Dermis microvascular lymphatic vessel endothelial cell (primary cell): ENCODE data around the gene GAS6. TPM values are rescaled to one million over a fixed set of nuclear protein-coding genes. Genes with fewer than 3 reads are reported as not detected.

Experiments used
- DNase-seq, 2 donors: peaks; one replicate each; pipeline versions ENCODE4 v3.0.0 to v3.0.0-alpha.2; 2010; ENCODE audit warnings: low read depth in 2 of 2
- total RNA-seq: library from RNA; depleted of rRNA; stranded (reverse); fragments of >200 nt; gene quantifications from 2 replicates; pipeline ENCODE4 v1.2.1, GENCODE V29; 2014

Gene GAS6
- total RNA-seq, 1 donor from 2014 or later: 58.0 TPM

- no peak for DNase-seq
These were observed 23.9 kb upstream of the GAS6 start for GRCh38 chr13:113887700-113888201.

GRCh38 chr13:113886561-113887112, 22.8 kb upstream of the GAS6 start:
- no peak for DNase-seq

DNA sequence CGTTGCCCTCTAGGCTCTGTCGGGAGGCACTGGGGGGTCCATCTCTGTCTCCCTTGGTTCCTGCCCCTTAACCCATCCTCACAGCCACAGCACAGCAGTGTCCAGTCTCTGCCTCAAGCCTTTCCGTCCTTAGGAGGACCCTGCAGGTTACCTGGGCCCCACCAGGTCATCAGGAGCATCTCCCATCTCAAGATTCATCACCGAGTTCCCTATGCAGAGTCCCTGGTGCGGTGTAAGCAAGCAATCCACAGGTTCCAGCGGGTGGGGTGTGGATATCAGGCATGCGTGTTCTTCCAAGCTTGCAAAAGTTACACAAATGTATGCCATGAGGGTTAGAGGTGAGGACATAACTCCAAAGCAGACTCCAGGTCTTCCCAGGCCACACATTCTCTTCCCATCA, 20.9 kb upstream of the GAS6 start:
- no peak for DNase-seq

DNA sequence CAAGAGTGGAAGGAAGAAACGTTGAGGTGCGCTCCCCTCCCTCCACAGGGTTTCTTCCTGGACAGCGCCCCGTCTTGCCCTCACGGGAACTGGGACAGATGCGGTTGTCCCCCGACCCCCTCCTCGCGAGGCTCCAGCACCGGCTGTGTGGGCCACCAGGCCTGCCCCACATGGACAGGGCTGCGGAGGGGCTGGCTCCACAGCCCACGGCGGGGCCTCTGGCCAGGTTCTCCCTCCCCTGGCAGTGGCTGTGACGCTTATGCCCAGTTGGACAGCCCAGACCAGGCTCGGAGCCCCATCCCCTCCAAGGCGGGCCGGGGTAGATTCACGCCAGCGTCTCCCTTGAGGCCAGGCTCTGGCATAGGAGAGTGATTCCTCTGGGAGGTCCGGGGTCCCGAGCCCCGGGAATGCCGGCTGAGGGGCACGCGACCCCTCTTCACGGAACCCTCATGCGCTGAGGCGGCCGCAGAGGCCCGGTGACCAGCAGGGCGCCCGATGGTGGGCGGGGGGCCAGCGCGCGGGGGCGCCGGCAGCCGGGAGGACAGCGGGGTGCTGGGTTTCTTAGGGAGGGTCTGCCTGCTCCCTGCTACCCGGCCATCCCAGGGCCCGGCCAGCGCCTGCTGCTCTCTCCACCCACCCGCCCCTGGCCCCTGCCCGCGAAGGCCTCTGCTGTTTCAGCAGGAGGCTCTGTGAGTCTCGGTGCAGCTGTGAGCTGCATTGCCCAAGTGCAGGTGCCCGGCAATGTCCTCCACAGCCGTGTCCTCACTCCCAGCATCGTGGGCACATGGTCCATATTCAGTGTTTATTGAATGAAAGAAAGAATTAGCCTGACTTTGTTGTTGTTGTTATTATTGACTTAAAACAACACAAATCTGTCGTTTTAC, 20.3 kb upstream of the GAS6 start:
- DNase-seq: no peak

DNA sequence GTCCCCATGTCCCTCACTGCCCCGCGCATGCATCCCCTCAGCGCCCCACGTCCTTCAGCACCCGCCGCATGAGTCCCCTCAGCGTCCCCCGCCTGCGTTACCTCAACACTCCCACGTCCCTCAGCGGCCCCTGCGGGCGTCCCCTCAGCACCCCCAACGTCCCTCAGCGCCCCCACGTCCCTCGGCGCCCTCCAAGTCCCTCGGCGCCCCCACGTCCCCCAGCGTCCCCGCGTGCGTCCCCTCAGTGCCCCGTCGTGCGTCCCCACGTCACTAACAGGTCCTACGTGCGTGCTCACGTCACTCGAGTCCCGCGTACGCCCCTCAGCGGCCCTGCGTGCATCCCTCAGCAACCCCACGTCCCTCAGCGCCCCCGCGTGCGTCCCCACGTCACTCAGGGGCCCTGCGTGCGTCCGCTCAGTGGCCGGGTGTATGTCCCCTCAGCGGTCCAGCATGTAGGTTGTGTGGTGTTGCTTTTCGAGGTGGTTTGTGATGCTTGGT, 19.5 kb upstream of the GAS6 start:
- no peak for DNase-seq

DNA sequence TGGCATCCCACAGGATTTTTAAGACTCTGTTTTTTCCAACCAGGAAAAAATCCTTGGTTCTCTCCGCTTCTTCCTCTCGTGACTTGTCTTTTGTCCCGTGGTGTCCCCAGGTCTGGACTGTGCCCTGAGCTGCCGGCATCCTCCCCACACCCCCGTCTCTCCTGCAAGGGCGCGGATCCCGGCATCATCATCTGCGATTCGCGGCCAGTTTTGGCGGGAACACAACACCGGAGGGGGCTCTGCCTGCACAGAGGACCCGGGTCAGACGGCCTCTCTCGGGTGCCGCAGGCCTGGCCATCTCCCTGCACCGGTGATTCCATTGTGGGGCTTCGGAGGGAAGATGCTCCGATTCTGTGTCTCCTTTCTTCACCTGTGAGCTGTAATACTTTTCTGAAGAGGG, 18.8 kb upstream of the GAS6 start:
- no peak for DNase-seq

GRCh38 chr13:113882267-113882630, 18.4 kb upstream of the GAS6 start:
- DNase-seq: peak; percentile 43 to 69

DNA sequence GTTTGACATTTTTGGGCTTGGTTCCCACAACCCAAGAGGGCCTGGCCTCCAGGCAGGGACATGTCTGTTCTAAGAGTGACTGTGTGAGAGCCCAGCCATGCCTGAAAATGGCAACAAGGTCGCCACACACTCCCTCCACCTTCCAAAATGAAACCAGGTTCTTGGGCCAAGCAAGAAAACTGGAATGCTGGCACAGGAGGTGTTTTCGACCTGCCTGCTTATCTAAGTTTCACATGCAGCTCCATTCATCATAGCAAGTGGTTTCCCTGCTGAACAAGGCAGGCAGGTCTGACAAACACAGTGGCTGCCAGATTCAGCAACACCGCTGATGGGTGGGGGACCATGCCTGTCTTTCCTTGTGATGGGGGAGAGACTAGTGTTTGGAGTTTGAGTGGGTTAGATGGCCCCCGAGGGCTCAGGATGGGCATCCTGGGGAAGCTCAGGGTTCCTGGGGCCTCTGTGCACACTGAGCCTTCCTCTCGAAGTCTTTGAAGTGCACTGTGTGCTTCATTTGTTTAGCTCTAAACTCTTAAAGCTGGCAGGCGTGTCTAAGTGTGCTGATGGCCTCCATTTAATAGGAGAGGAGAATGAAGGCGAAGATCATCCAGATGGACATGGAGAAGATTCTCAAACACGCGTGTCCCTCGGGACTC, 17.9 kb upstream of the GAS6 start:
- peak; percentile 75 to 84 for DNase-seq

- peak in 1 of 2 donors; percentile 75 for DNase-seq
These were observed 17.1 kb upstream of the GAS6 start for GRCh38 chr13:113880651-113881611.

DNA sequence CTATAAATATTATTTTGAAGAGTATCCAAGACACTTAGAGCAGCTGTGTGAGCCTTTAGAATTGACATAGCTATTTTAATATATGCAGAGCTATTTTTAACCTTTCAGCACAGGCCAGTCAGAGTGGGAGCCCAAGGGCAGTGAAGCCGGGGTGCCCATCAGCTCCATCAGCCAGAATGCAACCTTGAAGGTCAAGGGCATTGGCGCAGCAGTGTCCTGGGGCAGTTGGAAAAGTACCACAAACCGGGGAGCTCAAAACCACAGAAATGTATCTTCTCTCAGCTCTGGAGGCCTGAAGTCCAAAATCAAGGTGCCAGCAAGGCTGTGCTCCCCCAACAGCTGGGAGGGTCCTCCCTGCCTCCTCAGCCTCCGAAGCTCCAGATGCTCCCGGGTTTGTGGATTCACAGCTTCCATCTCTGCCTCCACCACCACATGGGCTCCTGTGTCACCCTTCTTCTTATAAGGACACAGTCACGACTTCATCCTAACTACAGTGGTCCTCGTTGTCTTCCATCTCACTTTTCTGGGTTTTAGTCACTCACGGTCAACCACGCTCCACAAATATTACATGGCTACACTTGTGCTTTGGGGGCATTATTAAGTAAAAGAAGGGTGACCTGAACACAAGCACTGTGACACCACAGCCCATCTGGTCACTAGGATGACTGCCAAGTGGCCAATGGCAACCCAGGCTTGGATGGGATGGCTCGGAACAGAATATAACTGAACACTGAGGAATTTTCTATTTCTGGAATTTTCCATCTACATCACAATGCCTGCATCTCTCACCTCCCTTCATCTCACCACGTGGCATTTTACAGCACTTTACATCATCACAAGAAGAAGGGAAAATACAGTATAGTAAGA, 15.9 kb upstream of the GAS6 start:
- no peak for DNase-seq

- no peak for DNase-seq
These were observed 15.1 kb upstream of the GAS6 start for GRCh38 chr13:113879017-113879416.

DNA sequence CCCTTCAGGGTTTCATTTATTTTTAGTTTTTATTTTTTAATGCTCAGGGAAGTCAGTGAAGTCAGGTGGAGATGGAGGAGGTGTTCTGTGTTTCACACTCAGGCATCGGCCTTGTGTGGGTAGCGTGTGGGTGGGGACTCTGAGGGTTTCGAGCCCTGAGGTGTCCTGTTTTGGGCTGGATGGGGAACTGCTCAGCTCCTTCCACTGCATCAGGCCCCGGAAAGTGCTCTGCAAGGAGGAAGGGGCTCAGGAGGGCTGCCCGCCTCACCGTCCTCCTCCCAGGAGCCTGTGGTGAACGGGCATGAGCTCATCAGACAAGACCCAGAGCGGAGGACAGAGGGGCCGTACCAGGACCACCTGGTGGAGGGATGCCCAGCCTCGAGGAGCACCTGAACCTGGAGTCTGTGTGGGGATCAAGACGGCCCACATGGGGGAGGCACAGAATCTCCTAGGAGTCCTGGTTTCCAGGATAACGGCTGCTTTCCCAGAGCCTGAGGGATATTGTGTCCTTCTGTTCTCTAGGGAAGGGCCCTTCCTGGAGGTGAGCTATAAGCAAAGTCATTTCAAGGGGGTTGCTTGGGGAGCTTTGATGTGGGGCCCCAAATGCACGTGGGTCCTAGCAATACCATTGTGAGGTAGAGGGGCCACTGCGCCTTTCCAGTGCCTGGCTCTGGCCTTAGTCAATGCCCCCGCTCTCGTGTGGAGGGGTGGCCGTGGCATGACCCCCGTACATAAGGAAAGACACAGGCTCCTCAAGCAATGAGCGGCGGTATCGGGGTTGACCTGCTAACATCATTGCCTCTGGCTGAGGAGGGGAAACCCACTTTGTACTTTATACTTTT, 13.5 kb upstream of the GAS6 start:
- no peak for DNase-seq

DNA sequence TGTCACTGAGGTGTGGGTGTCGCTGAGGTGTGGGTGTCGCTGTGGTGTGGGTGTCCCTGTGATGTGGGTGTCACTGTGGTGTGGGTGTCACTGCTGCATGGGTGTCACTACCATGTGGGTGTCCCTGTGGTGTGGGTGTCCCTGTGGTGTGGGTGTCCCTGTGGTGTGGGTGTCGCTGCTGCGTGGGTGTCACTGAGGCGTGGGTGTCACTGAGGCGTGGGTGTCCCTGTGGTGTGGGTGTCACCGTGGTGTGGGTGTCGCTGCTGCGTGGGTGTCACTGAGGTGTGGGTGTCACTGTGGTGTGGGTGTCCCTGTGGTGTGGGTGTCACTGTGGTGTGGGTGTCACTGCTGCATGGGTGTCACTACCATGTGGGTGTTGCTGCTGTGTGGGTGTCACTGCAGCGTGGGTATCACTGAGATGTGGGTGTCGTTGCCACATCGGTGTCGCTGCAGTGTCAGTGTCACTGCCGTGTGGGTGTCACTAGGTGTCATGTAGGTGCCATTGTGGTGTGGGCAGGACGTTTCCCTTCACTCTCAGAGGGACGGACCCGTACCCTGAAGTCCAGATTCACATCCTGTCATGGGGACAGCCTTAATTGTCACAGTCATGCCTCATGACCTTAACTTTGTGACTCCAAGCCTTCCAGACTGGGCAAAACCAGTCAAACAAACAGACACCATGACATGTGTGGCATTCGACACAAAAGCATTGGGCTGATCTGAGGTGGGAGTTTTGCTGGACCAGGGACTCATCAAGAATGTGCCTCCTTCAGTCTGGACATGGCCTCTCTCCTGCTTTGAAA, 12.7 kb upstream of the GAS6 start:
- DNase-seq: no peak

DNA sequence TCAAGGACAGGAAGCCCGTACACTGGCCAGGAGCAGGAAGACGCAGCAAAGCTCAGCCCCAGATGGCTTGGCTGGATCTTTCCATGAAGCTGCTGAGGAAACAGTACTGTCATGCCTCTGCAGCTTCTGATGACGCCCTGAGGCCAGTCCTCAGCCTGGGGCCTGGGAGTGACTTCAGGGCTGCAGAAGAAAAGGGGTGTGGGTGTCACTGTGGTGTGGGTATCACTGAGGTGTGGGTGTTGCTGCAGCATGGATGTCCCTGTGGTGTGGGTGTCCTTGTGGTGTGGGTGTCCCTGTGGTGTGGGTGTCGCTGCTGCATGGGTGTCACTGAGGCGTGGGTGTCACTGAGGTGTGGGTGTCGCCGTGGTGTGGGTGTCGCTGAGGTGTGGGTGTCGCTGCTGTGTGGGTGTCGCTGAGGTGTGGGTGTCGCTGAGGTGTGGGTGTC, 12.0 kb upstream of the GAS6 start:
- DNase-seq: no peak

DNA sequence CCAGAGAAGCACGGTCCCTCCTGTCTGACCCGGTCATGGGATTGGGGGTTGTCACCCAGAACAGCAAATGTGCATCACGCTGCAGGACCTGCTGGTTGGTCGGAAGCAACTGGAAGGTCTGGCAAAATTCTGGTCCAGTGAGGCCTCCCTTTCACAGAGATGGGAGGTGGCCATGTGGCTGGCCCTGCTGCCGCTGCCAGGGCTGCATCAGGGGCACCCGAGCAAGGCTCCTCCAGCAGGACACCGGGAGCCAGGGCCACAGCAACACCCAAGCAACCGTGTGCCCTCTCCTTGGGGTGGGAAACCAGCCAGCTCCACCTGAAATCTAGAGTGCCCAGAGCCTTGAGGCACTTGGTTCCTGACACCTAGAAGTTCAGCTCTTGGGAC, 11.5 kb upstream of the GAS6 start:
- no peak for DNase-seq

DNA sequence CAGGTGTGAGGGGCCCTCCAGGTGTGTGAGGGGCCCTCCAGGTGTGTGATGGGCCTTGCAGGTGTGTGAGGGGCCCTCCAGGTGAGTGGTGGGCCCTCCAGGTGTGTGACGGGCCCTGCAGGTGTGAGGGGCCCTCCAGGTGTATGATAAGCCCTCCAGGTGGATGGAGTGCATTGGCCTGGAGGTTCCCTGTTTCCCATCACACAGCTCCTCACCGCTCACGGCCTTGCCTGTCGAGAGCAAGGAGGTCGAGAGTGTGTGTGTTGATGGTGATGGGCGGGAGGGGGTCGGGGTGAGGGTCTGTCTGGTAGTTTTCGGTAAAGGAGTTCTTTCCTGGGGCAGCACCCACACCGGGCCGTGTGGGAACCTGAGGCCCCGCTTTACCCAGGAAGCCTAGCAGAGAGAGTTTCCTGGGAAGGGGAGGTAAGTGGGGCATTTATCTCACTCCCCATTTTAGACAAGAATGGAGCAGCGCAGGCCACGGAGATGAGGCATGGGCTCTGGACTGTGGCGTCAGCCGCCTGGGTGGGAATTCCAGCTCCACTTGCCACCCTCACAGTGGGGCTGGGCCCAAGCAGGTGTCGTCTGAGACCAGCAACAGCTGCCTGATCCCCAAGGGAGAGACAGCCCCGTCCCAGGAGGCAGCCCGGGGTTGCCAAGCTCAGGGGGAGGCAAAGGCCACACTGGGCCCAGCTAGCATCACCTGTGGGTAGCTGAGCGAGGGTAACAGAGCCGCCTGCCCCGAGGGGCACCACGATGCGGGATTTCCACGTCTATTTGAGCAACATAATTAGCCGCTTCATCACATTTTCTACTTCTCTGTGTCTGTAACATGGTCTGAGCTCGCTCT, 10.9 kb upstream of the GAS6 start:
- no peak for DNase-seq

DNA sequence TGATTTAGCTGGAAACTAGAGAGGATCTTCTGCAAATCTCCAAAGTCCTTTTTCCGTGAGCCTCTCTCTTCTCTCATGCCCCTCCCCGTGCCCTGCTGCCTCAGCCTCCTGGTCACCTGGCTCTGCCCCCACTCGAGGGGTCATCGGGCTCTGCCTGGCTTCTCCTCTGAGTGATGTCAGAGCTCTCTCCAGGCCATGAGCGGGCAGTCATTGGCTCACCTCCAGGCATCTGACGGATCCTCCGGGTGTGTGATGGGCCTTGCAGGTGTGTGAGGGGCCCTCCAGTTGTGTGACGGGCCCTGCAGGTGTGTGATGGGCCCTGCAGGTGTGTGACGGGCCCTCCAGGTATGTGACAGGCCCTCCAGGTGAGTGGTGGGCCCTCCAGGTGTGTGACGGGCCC, 10.3 kb upstream of the GAS6 start:
- no peak for DNase-seq

DNA sequence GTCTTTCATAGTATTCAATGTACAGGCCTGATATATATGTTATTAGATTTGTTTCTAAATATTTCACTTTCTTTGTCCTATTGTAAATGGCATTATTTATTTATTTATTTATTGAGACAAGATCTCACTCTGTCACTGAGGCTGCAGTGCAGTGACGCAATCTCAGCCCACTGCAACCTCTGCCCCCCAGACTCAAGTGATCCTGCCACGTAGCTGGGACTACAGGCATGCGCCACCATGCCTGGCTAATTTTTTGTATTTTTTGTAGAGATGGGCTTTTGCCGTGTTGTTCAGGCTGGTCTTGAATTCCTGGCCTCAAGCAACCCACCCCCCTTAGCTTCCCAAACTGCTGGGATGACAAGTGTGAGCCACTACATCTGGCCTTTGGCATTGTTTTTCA, 5.4 kb upstream of the GAS6 start:
- no peak for DNase-seq
